ENCODE measurements around the gene TENM3. TPM values are rescaled to one million over a fixed set of nuclear protein-coding genes. Genes with fewer than 3 reads are reported as not detected.

Gene TENM3
- total RNA-seq, 1 experiment from 2014 or later, result 0.87 TPM

GRCh38 chr4:182343453-182343852, 100.3 kb downstream of the TENM3 start:
- Histone ChIP-seq H3K9ac (ENCODE audit: low read length) (no peak overlapping the region), H3K9me3 (ENCODE audit: low read length) (no peaks in the 10 kb centered on the region), H3K9me2 (replicated peaks; ENCODE audit: low read length) (no peaks in the 10 kb centered on the region), H3K36me3 (ENCODE audit: low read depth, low read length) (no peaks in the 10 kb centered on the region), H2AFZ (ENCODE audit: low read length) (no peak overlapping the region), H3K79me2 (ENCODE audit: low read length) (no peaks in the 10 kb centered on the region), H3F3A (ENCODE audit: low read length, unreplicated experiment) (no peaks in the 10 kb centered on the region), H4K20me1 (ENCODE audit: low read length) (no peaks in the 10 kb centered on the region), H3K27ac (ENCODE audit: low read length) (no peak overlapping the region), H3K4me2 (ENCODE audit: low read length) (no peak overlapping the region), H3K4me3 (ENCODE audit: low read length) (no peak overlapping the region), H3K27me3 (ENCODE audit: low read length) (0 out of 2 replicates have a peak, but pooled peaks cover 4% of the 10 kb centered on the region), H3K4me1 (ENCODE audit: insufficient read depth, low read length) (no peaks in the 10 kb centered on the region)
- TF ChIP-seq CTCF (conservative IDR thresholded peaks at IDR 0.05; ENCODE audit: low read depth, low read length) (no peak), EZH2phosphoT487 (IDR thresholded peaks at IDR 0.05; ENCODE audit: borderline replicate concordance, low read length) (no peak), EZH2 (IDR thresholded peaks at IDR 0.05; ENCODE audit: low read length, unreplicated experiment) (no peak)
- no peak for ATAC-seq
- ChIA-PET POLR2A (ENCODE audit: unreplicated experiment) (no interaction called here), CTCF (no interaction called here)
- DNase-seq, result no peak
- no TSS peak for BruUV-seq (replicated peaks)
- intact Hi-C loops (cut with micrococcal nuclease), result no loop called here

- no peaks in the 10 kb centered on the region for H3K4me1 ChIP-seq (ENCODE audit: insufficient read depth, low read length)
- no peaks in the 10 kb centered on the region for H3K9me3 ChIP-seq (ENCODE audit: low read length)
- no peaks in the 10 kb centered on the region for H3K79me2 ChIP-seq (ENCODE audit: low read length)
- H2AFZ ChIP-seq (ENCODE audit: low read length), result no peak overlapping the region
- no peaks in the 10 kb centered on the region for H3K9me2 ChIP-seq (replicated peaks; ENCODE audit: low read length)
- no peak overlapping the region for H3K9ac ChIP-seq (ENCODE audit: low read length)
- TF ChIP-seq EZH2phosphoT487 (IDR thresholded peaks at IDR 0.05; ENCODE audit: borderline replicate concordance, low read length), result no peak
- TF ChIP-seq CTCF (conservative IDR thresholded peaks at IDR 0.05; ENCODE audit: low read depth, low read length), result no peak
- TF ChIP-seq EZH2 (IDR thresholded peaks at IDR 0.05; ENCODE audit: low read length, unreplicated experiment), result no peak
- no peak overlapping the region for H3K27ac ChIP-seq (ENCODE audit: low read length)
- no peaks in the 10 kb centered on the region for H4K20me1 ChIP-seq (ENCODE audit: low read length)
- intact Hi-C loops (cut with micrococcal nuclease), result no loop called here
- DNase-seq (no peak), ATAC-seq (no peak)
- H3F3A ChIP-seq (ENCODE audit: low read length, unreplicated experiment), result no peaks in the 10 kb centered on the region
- no TSS peak for BruUV-seq (replicated peaks)
- H3K36me3 ChIP-seq (ENCODE audit: low read depth, low read length), result no peaks in the 10 kb centered on the region
- CTCF ChIA-PET, result no interaction called here
- no peak overlapping the region for H3K4me2 ChIP-seq (ENCODE audit: low read length)
- H3K4me3 ChIP-seq (ENCODE audit: low read length), result no peak overlapping the region
- POLR2A ChIA-PET (ENCODE audit: unreplicated experiment), result no interaction called here
- H3K27me3 ChIP-seq (ENCODE audit: low read length), result 0 out of 2 replicates have a peak, but pooled peaks cover 4% of the 10 kb centered on the region
Measured at GRCh38 chr4:182344968-182345367, 101.8 kb downstream of the TENM3 start.

GRCh38 chr4:182346250-182346649, 103.0 kb downstream of the TENM3 start:
- CTCF ChIA-PET, result no interaction called here
- Histone ChIP-seq H3K9ac (ENCODE audit: low read length) (no peak overlapping the region), H3F3A (ENCODE audit: low read length, unreplicated experiment) (no peaks in the 10 kb centered on the region), H3K27me3 (ENCODE audit: low read length) (0 out of 2 replicates have a peak, but pooled peaks cover 4% of the 10 kb centered on the region), H3K4me2 (ENCODE audit: low read length) (no peak overlapping the region), H3K79me2 (ENCODE audit: low read length) (no peaks in the 10 kb centered on the region), H4K20me1 (ENCODE audit: low read length) (no peaks in the 10 kb centered on the region), H3K4me3 (ENCODE audit: low read length) (no peak overlapping the region), H3K4me1 (ENCODE audit: insufficient read depth, low read length) (no peaks in the 10 kb centered on the region), H3K36me3 (ENCODE audit: low read depth, low read length) (no peaks in the 10 kb centered on the region), H3K9me3 (ENCODE audit: low read length) (no peaks in the 10 kb centered on the region), H3K27ac (ENCODE audit: low read length) (no peak overlapping the region), H2AFZ (ENCODE audit: low read length) (no peak overlapping the region), H3K9me2 (replicated peaks; ENCODE audit: low read length) (no peaks in the 10 kb centered on the region)
- POLR2A ChIA-PET (ENCODE audit: unreplicated experiment), result no interaction called here
- intact Hi-C loops (cut with micrococcal nuclease), result no loop called here
- TF ChIP-seq EZH2 (IDR thresholded peaks at IDR 0.05; ENCODE audit: low read length, unreplicated experiment) (no peak), CTCF (conservative IDR thresholded peaks at IDR 0.05; ENCODE audit: low read depth, low read length) (no peak), EZH2phosphoT487 (IDR thresholded peaks at IDR 0.05; ENCODE audit: borderline replicate concordance, low read length) (no peak)
- no peak for ATAC-seq
- DNase-seq, result no peak
- BruUV-seq (replicated peaks), result no TSS peak
